OCI-LY3 (cell line): ENCODE data around the gene NLN.

Experiments
- H2AFZ ChIP-seq: fragments of 200-600, 300-600 bp; shearing (Covaris generic); 2 replicates; pipeline ENCODE4 v1.6.0; 2014; ENCODE audit warnings: antibody characterized with exemption, low read depth, low read length
- H3K27ac ChIP-seq: fragments of 200-600, 300-600 bp; sonication (generic); 2 replicates; pipeline ENCODE4 v1.5.1; 2014; ENCODE audit warnings: mild to moderate bottlenecking, low read length, moderate library complexity, mixed read lengths
- H3K27me3 ChIP-seq: fragments of 200-600, 300-600 bp; sonication (generic); 2 replicates; pipeline ENCODE4 v1.6.1; 2014; ENCODE audit warnings: low read depth, low read length, mixed read lengths
- H3K36me3 ChIP-seq: fragments of 200-600, 300-600 bp; sonication (generic); replicated peaks from 2 replicates; pipeline ENCODE3; 2014; ENCODE audit warnings: low read depth, low read length, mixed read lengths
- H3K4me1 ChIP-seq: fragments of 300-600, 200-600 bp; sonication (generic); 2 replicates; pipeline ENCODE4 v1.6.1; 2014; ENCODE audit warnings: low read length, mixed read lengths
- H3K4me2 ChIP-seq: fragments of 200-600, 300-600 bp; sonication (generic); 2 replicates; pipeline ENCODE4 v1.6.1; 2014; ENCODE audit warnings: low read length, mixed read lengths
- H3K4me3 ChIP-seq: fragments of 300-600, 200-600 bp; sonication (generic); 2 replicates; pipeline ENCODE4 v1.5.1; 2014; ENCODE audit warnings: antibody characterized with exemption, mild to moderate bottlenecking, low read length, moderate library complexity
- H3K79me2 ChIP-seq: fragments of 300-600, 200-600 bp; shearing (Covaris generic); 2 replicates; pipeline ENCODE4 v1.6.1; 2014; ENCODE audit warnings: mild to moderate bottlenecking, low read length, mixed read lengths
- H3K9ac ChIP-seq: fragments of 300-600, 200-600 bp; shearing (Covaris generic); 2 replicates; pipeline ENCODE4 v1.6.0; 2014; ENCODE audit warnings: mild to moderate bottlenecking, low read length, moderate library complexity
- H3K9me3 ChIP-seq: fragments of 200-600, 300-600 bp; shearing (Covaris generic); 2 replicates; pipeline ENCODE4 v1.6.1; 2014; ENCODE audit warnings: low read length, mixed read lengths; ENCODE audit not compliant: insufficient read depth
- H4K20me1 ChIP-seq: fragments of 200-600, 300-600 bp; sonication (generic); 2 replicates; pipeline ENCODE4 v1.6.1; 2016; ENCODE audit warnings: low read length, mixed read lengths; ENCODE audit not compliant: insufficient read depth
- CTCF ChIP-seq: fragments of 200-600, 300-600 bp; sonication (generic); IDR thresholded peaks from 2 replicates; pipeline ENCODE4 v1.5.1; 2014; ENCODE audit warnings: antibody characterized with exemption, low read length, low read depth
- EZH2phosphoT487 ChIP-seq: fragments of 200-600 bp; shearing (Covaris generic); IDR thresholded peaks from 2 replicates; pipeline ENCODE4 v1.6.1; 2018; ENCODE audit warnings: antibody characterized with exemption, mixed run types, low read depth

Gene NLN

GRCh38 chr5:65876970-65877369 lies 155.0 kb downstream of the NLN start:
- Histone ChIP-seq H3K27ac (no peak overlapping the region), H3K36me3 (no peaks in the 10 kb centered on the region), H3K4me3 (no peak overlapping the region), H3K4me2 (no peak overlapping the region), H4K20me1 (no peaks in the 10 kb centered on the region), H3K9me3 (no peaks in the 10 kb centered on the region), H2AFZ (no peak overlapping the region), H3K27me3 (no peaks in the 10 kb centered on the region), H3K4me1 (peaks cover 7% of the 10 kb centered on the region; the same call in 1 of the 2 replicates), H3K9ac (no peak overlapping the region), H3K79me2 (no peaks in the 10 kb centered on the region)
- TF ChIP-seq EZH2phosphoT487 (no peak), CTCF (no peak)
